Bronchial epithelial cell (primary cell): Measurements from ENCODE around the gene SSX2IP. TPM values are rescaled to one million over a fixed set of nuclear protein-coding genes. Genes with fewer than 3 reads are reported as not detected.

Source experiments
- DNase-seq: peaks from one replicate; pipeline ENCODE4 v3.0.0-alpha.2; 2010; ENCODE audit warnings: low read depth
- FAIRE-seq: peaks from 2 replicates; lab custom pipeline; 2011; peaks lifted over from hg19 to GRCh38; lab: Jason Lieb, UNC
- H3K27me3 ChIP-seq: 2 replicates; pipeline ENCODE4 v1.5.1; 2011; ENCODE audit warnings: low read length; ENCODE audit not compliant: control insufficient read depth, insufficient read depth
- H3K36me3 ChIP-seq: 2 replicates; pipeline ENCODE4 v1.5.1; 2011; ENCODE audit warnings: low read length; ENCODE audit not compliant: control insufficient read depth, insufficient read depth
- H3K4me3 ChIP-seq: 2 replicates; pipeline ENCODE4 v1.5.1; 2011; ENCODE audit warnings: mild to moderate bottlenecking, low read depth, low read length, control low read depth
- CTCF ChIP-seq: IDR thresholded peaks from 2 replicates; pipeline ENCODE4 v1.5.1; 2011; ENCODE audit warnings: mild to moderate bottlenecking, moderate library complexity, low read length, control low read depth, inconsistent platforms; ENCODE audit not compliant: insufficient read depth, severe bottlenecking
- total RNA-seq: library from RNA; depleted of rRNA; stranded (reverse); fragments of >200 nt; gene quantifications from 2 replicates; pipeline ENCODE4 v1.2.1, GENCODE V29; 2014

Gene SSX2IP
- total RNA-seq, 1 donor from 2014 or later, result 11.6 TPM

GRCh38 chr1:84689514-84690396 is 506 bp downstream of the SSX2IP start:
- FAIRE-seq (no peak), DNase-seq (peak; percentile 31)
- peak; percentile 32 for TF ChIP-seq CTCF
- no peaks in the 10 kb centered on the region for H3K27me3 ChIP-seq
- no peaks in the 10 kb centered on the region for H3K36me3 ChIP-seq
- H3K4me3 ChIP-seq, result peak overlapping the region; percentile 87

- FAIRE-seq, result no peak
- no peak for TF ChIP-seq CTCF
- H3K4me3 ChIP-seq, result no peak overlapping the region
- H3K36me3 ChIP-seq, result no peaks in the 10 kb centered on the region
- H3K27me3 ChIP-seq, result no peaks in the 10 kb centered on the region
- peak; percentile 48 for DNase-seq
Observed at GRCh38 chr1:84688463-84689061, 1.7 kb downstream of the SSX2IP start.

- no peaks in the 10 kb centered on the region for H3K27me3 ChIP-seq
- DNase-seq (no peak), FAIRE-seq (no peak)
- no peaks in the 10 kb centered on the region for H3K36me3 ChIP-seq
- H3K4me3 ChIP-seq, result no peak overlapping the region
- TF ChIP-seq CTCF, result no peak
Observed at GRCh38 chr1:84687714-84688462, 2.4 kb downstream of the SSX2IP start.

- no peaks in the 10 kb centered on the region for H3K27me3 ChIP-seq
- FAIRE-seq, result no peak
- TF ChIP-seq CTCF, result no peak
- H3K36me3 ChIP-seq, result no peaks in the 10 kb centered on the region
- H3K4me3 ChIP-seq, result no peak overlapping the region
- no peak for DNase-seq
Observed at GRCh38 chr1:84686223-84686622, 4.0 kb downstream of the SSX2IP start.

- no peak for TF ChIP-seq CTCF
- no peak for DNase-seq
- Histone ChIP-seq H3K27me3 (no peaks in the 10 kb centered on the region), H3K4me3 (no peak overlapping the region), H3K36me3 (no peaks in the 10 kb centered on the region)
- no peak for FAIRE-seq
Observed at GRCh38 chr1:84683508-84683907, 6.8 kb downstream of the SSX2IP start.
